ENCODE measurements around the gene UGCG.

DNA sequence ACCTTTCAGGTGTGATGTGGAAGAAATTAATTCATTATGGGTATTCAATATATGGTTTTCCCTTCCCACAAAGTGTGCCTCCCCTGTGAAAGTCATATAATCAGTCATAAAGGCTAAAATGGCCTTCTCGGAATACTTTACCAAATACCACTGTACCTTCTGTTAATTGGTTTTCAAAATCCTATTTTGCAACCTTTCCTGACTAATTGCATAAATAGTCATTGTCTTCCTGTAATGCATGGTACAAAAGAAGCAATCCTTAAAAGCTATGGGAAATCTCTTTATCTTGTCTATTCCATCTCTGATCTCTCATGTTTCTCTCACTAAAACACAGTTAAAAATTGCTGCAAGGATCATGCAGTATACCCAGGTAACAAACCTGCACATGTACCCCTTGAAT lies 44.3 kb upstream of the UGCG start:
- TF ChIP-seq EZH2 (IDR thresholded peaks at IDR 0.05; ENCODE audit: insufficient read depth, poor library complexity, severe bottlenecking) (no peak), EZH2phosphoT487 (IDR thresholded peaks at IDR 0.05; ENCODE audit: insufficient read depth, low read depth) (no peak)
